ENCODE data around the gene CIRBP. TPM values are rescaled to one million over a fixed set of nuclear protein-coding genes. Genes with fewer than 3 reads are reported as not detected.

Gene CIRBP
- total RNA-seq, 1 donor from 2014 or later, result 399 TPM

- CTCF ChIA-PET, result interaction anchor here (0.7 to 6.1 kb wide), 3 partner anchors 25 to 1582 kb away, joined by 3 to 540 read pairs (median 10); partner anchors contain the start of gene CIRBP
- ATAC-seq (ENCODE audit: low read depth), result peak; percentile 50
- Mint-ChIP-seq H3K4me1 (peaks cover 45% of the 10 kb centered on the region), H3K27me3 (peaks cover 7% of the 10 kb centered on the region), H3K4me3 (peak overlapping the region; percentile 79), H3K27ac (no peak overlapping the region), H3K36me3 (ENCODE audit: low read depth) (peaks cover 2% of the 10 kb centered on the region), H3K9me3 (no peaks in the 10 kb centered on the region)
- intact Hi-C loops (cut with micrococcal nuclease), result loop anchor here (1.0 to 10.0 kb wide), 4 partner anchors 127 to 575 kb away; partner anchors contain the start of genes RNF126 and WDR18
- POLR2A ChIA-PET, result interaction anchor here (0.5 to 10.1 kb wide), 8 partner anchors 24 to 332 kb away, joined by 3 to 824 read pairs (median 4); partner anchors contain the start of genes CIRBP, RNU6-2 and WDR18
- TF ChIP-seq CTCF (IDR thresholded peaks at IDR 0.05), result no peak
- DNase-seq, result peak; percentile 93
Observed at GRCh38 chr19:1239796-1240737, 29.1 kb upstream of the CIRBP start.

GRCh38 chr19:1240925-1241324 lies 28.2 kb upstream of the CIRBP start:
- H3K27ac Mint-ChIP-seq, result no peak overlapping the region
- DNase-seq (no peak), ATAC-seq (ENCODE audit: low read depth) (no peak)
- intact Hi-C loops (cut with micrococcal nuclease), result loop anchor here (1.0 to 10.0 kb wide), 8 partner anchors 128 to 576 kb away; partner anchors contain the start of genes POLR2E, PTBP1, RNF126 and RNU6-2
- no peak for TF ChIP-seq CTCF (IDR thresholded peaks at IDR 0.05)
- H3K27me3 Mint-ChIP-seq, result peaks cover 7% of the 10 kb centered on the region
- peak overlapping the region; percentile 86 for H3K4me3 Mint-ChIP-seq
- peaks cover 2% of the 10 kb centered on the region for H3K36me3 Mint-ChIP-seq (ENCODE audit: low read depth)
- no peaks in the 10 kb centered on the region for H3K9me3 Mint-ChIP-seq
- ChIA-PET POLR2A (interaction anchor here (0.5 to 10.1 kb wide), 8 partner anchors 23 to 333 kb away, joined by 3 to 824 read pairs (median 4); partner anchors contain the start of genes CIRBP, RNU6-2 and WDR18), CTCF (interaction anchor here (0.7 to 6.1 kb wide), 3 partner anchors 24 to 1581 kb away, joined by 3 to 540 read pairs (median 10); partner anchors contain the start of gene CIRBP)
- H3K4me1 Mint-ChIP-seq, result peaks cover 50% of the 10 kb centered on the region

- peak; percentile 67 for ATAC-seq (ENCODE audit: low read depth)
- peaks cover 53% of the 10 kb centered on the region for H3K4me1 Mint-ChIP-seq
- H3K36me3 Mint-ChIP-seq (ENCODE audit: low read depth), result peaks cover 2% of the 10 kb centered on the region
- peaks cover 7% of the 10 kb centered on the region for H3K27me3 Mint-ChIP-seq
- peak; percentile 85 for DNase-seq
- TF ChIP-seq CTCF (IDR thresholded peaks at IDR 0.05), result no peak
- peak within 1 kb of the TSS; percentile 74 for H3K27ac Mint-ChIP-seq
- POLR2A ChIA-PET, result interaction anchor here (1.0 to 10.1 kb wide), 5 partner anchors 23 to 257 kb away, joined by 3 to 824 read pairs (median 4); partner anchors contain the start of genes CIRBP, RNU6-2 and WDR18
- CTCF ChIA-PET, result interaction anchor here (1.8 to 6.1 kb wide), 2 partner anchors 24 to 129 kb away, joined by 10 to 540 read pairs; partner anchors contain the start of gene CIRBP
- H3K9me3 Mint-ChIP-seq, result no peaks in the 10 kb centered on the region
- peak within 1 kb of the TSS; percentile 86 for H3K4me3 Mint-ChIP-seq
- intact Hi-C loops (cut with micrococcal nuclease), result loop anchor here (1.0 to 10.0 kb wide), 5 partner anchors 146 to 577 kb away; partner anchors contain the start of genes POLR2E, PTBP1, RNF126 and RNU6-2
Observed at GRCh38 chr19:1241417-1242095, 27.6 kb upstream of the CIRBP start, which contains the start of gene ATP5F1D. ATP5F1D (plus strand) TSS chr19:1241751; CDS start chr19:1241851, 100 bp downstream.

GRCh38 chr19:1243768-1244692 lies 25.1 kb upstream of the CIRBP start:
- ATAC-seq (ENCODE audit: low read depth), result peak; percentile 53

More at GRCh38 chr19:1243768-1244692, 25.1 kb upstream of the CIRBP start:
- intact Hi-C loops (cut with micrococcal nuclease), result loop anchor here (1.0 to 10.0 kb wide), 3 partner anchors 22 to 579 kb away; partner anchors contain the start of gene RNF126
- POLR2A ChIA-PET, result interaction anchor here (0.6 to 10.1 kb wide), 18 partner anchors 9 to 304 kb away, joined by 3 to 824 read pairs (median 6); partner anchors contain the start of genes CIRBP, CNN2, FAM174C and REEP6
- CTCF ChIA-PET, result interaction anchor here (0.6 to 6.1 kb wide), 28 partner anchors 9 to 334 kb away, joined by 3 to 540 read pairs (median 5); partner anchors contain the start of genes ABCA7, CIRBP, CNN2 and FAM174C
- peaks cover 2% of the 10 kb centered on the region for H3K36me3 Mint-ChIP-seq (ENCODE audit: low read depth)
- peak overlapping the region; percentile 78 for H3K4me3 Mint-ChIP-seq
- TF ChIP-seq CTCF (IDR thresholded peaks at IDR 0.05), result no peak
- peak overlapping the region; percentile 93 for H3K27ac Mint-ChIP-seq
- no peaks in the 10 kb centered on the region for H3K27me3 Mint-ChIP-seq
- H3K9me3 Mint-ChIP-seq, result no peaks in the 10 kb centered on the region
- DNase-seq, result peak; percentile 88
- peaks cover 44% of the 10 kb centered on the region for H3K4me1 Mint-ChIP-seq

Measured in activated B cell treated with CpG ODN at 0.5 μM for 24 hours (primary cell).